Measurements from ENCODE around the gene CCND1.

DNA sequence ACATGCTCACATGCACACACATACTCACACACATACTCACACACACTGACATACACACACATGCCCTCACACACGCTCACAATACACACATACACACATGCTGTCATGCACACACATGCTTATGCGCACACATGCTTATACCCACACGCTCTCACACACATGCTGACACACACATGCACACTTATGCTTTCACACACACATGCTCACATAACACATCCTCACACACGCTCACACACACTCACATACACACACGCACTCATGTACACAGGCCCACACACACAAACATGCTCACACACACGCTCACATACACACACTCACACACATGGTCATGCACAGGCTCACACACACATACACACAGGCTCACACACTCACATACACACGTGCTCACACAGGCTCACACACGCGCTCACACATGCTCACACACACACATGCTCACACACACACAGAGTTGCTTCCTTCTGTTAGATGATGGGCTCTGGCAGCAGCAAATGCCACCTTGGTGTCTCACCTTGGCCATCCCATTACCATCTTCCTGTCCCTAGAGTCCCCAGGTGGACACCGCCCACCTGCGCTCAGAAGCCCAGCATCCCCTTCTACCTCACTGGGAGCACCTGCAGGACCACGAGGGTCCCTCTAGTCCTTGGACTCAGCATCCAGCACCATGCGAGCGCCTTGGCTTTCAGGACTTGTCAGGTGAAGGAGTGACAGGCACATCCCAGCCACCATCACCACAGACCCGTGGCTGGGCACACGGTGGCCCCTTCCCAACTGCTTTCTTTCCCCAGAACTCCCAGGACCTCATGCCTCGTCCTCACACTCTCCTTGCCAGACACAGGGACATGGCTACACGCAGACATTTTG lies 44.9 kb upstream of the CCND1 start:
- TF ChIP-seq, protein P1, sequence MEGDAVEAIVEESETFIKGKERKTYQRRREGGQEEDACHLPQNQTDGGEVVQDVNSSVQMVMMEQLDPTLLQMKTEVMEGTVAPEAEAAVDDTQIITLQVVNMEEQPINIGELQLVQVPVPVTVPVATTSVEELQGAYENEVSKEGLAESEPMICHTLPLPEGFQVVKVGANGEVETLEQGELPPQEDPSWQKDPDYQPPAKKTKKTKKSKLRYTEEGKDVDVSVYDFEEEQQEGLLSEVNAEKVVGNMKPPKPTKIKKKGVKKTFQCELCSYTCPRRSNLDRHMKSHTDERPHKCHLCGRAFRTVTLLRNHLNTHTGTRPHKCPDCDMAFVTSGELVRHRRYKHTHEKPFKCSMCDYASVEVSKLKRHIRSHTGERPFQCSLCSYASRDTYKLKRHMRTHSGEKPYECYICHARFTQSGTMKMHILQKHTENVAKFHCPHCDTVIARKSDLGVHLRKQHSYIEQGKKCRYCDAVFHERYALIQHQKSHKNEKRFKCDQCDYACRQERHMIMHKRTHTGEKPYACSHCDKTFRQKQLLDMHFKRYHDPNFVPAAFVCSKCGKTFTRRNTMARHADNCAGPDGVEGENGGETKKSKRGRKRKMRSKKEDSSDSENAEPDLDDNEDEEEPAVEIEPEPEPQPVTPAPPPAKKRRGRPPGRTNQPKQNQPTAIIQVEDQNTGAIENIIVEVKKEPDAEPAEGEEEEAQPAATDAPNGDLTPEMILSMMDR (conservative IDR thresholded peaks at IDR 0.05; ENCODE audit: low read length): no peak
- TF ChIP-seq EZH2phosphoT487 (IDR thresholded peaks at IDR 0.05; ENCODE audit: borderline replicate concordance, low read depth, low read length): no peak

Data from OCI-LY7 (cell line).